ENCODE measurements around the gene CREB3L2.
"Not testable (repeated sequence)": the region's sequence is repeated elsewhere in the genome, so short reads cannot be mapped to it uniquely, and the experiment has no call there.

The CREB3L2 gene

GRCh38 chr7:138001529-138002095, at the start of gene CREB3L2:
CREB3L2 (minus strand) TSS chr7:138002086; CDS start chr7:138001705, 381 bp downstream.
- no peak for DNase-seq (ENCODE audit: low spot score)
- TF ChIP-seq CTCF (IDR thresholded peaks at IDR 0.05; ENCODE audit: borderline replicate concordance, control extremely low read depth, extremely low read depth, insufficient read depth, missing control alignments): no peak
- in situ Hi-C loops (cut with MboI; ENCODE audit: low sequenced_read_pairs, unreplicated experiment): loop anchor here (5.0 to 10.0 kb wide), 2 partner anchors 94 to 347 kb away; no protein-coding TSS in a partner anchor

GRCh38 chr7:138049505-138050116, 47.7 kb upstream of the CREB3L2 start:
- in situ Hi-C loops (cut with MboI; ENCODE audit: low sequenced_read_pairs, unreplicated experiment): no loop called here
- TF ChIP-seq CTCF (IDR thresholded peaks at IDR 0.05; ENCODE audit: borderline replicate concordance, control extremely low read depth, extremely low read depth, insufficient read depth, missing control alignments): no peak
- DNase-seq (ENCODE audit: low spot score): no peak

- DNase-seq (ENCODE audit: low spot score): no peak
- TF ChIP-seq CTCF (IDR thresholded peaks at IDR 0.05; ENCODE audit: borderline replicate concordance, control extremely low read depth, extremely low read depth, insufficient read depth, missing control alignments): no peak
- in situ Hi-C loops (cut with MboI; ENCODE audit: low sequenced_read_pairs, unreplicated experiment): no loop called here
Observed at GRCh38 chr7:138047907-138048306, 46.0 kb upstream of the CREB3L2 start.

GRCh38 chr7:138044897-138045296, 43.0 kb upstream of the CREB3L2 start:
- in situ Hi-C loops (cut with MboI; ENCODE audit: low sequenced_read_pairs, unreplicated experiment): no loop called here
- TF ChIP-seq CTCF (IDR thresholded peaks at IDR 0.05; ENCODE audit: borderline replicate concordance, control extremely low read depth, extremely low read depth, insufficient read depth, missing control alignments): no peak

GRCh38 chr7:138040063-138040462, 38.2 kb upstream of the CREB3L2 start:
- in situ Hi-C loops (cut with MboI; ENCODE audit: low sequenced_read_pairs, unreplicated experiment); DNase-seq (ENCODE audit: low spot score): not testable (repeated sequence)

More at GRCh38 chr7:138044897-138045296, 43.0 kb upstream of the CREB3L2 start:
- DNase-seq (ENCODE audit: low spot score): no peak

GRCh38 chr7:138036135-138036534, 34.2 kb upstream of the CREB3L2 start:
- in situ Hi-C loops (cut with MboI; ENCODE audit: low sequenced_read_pairs, unreplicated experiment): no loop called here
- TF ChIP-seq CTCF (IDR thresholded peaks at IDR 0.05; ENCODE audit: borderline replicate concordance, control extremely low read depth, extremely low read depth, insufficient read depth, missing control alignments): no peak
- no peak for DNase-seq (ENCODE audit: low spot score)

GRCh38 chr7:138033241-138033640, 31.4 kb upstream of the CREB3L2 start:
- in situ Hi-C loops (cut with MboI; ENCODE audit: low sequenced_read_pairs, unreplicated experiment): no loop called here
- DNase-seq (ENCODE audit: low spot score): no peak
- no peak for TF ChIP-seq CTCF (IDR thresholded peaks at IDR 0.05; ENCODE audit: borderline replicate concordance, control extremely low read depth, extremely low read depth, insufficient read depth, missing control alignments)

All from GM13976 (cell line).